HEK293T (cell line): ENCODE data around the gene WDPCP.
"Not testable (repeated sequence)": the region's sequence is repeated elsewhere in the genome, so short reads cannot be mapped to it uniquely, and the experiment has no call there.

Source experiments
- CTCF ChIA-PET: fragments of 350-600 bp; formaldehyde crosslinking; extraction: SDS; loops from one replicate; lab custom pipeline; 2021; ENCODE audit warnings: antibody characterized with exemption, inconsistent platforms; lab: Yijun Ruan, JAX
- POLR2A ChIA-PET: fragments of 350-600 bp; formaldehyde crosslinking; extraction: SDS; loops from one replicate; lab custom pipeline; 2020; ENCODE audit warnings: antibody characterized with exemption, inconsistent platforms; lab: Yijun Ruan, JAX
- DNase-seq: peaks from one replicate; pipeline ENCODE4 v3.0.0; 2012; ENCODE audit warnings: mixed read lengths; ENCODE audit errors: extremely low spot score
- ARNT ChIP-seq: fragments of 450-650 bp; IDR thresholded peaks from 2 replicates; pipeline ENCODE4 v1.6.1; 2017; ENCODE audit warnings: mild to moderate bottlenecking
- BHLHE40 ChIP-seq: fragments of 450-650 bp; IDR thresholded peaks from 2 replicates; pipeline ENCODE4 v1.6.1; 2016; ENCODE audit warnings: mild to moderate bottlenecking, moderate library complexity, borderline replicate concordance
- CTBP1 ChIP-seq: fragments of 450-650 bp; IDR thresholded peaks from 2 replicates; pipeline ENCODE4 v1.6.1; 2016; ENCODE audit warnings: borderline replicate concordance
- ELF4 ChIP-seq: fragments of 450-650 bp; IDR thresholded peaks from 2 replicates; pipeline ENCODE4 v1.6.1; 2017; ENCODE audit warnings: antibody characterized with exemption
- FOXA1 ChIP-seq: fragments of 450-650 bp; IDR thresholded peaks from 2 replicates; pipeline ENCODE4 v1.6.1; 2016; ENCODE audit warnings: mild to moderate bottlenecking
- FOXK2 ChIP-seq: fragments of 450-650 bp; IDR thresholded peaks from 2 replicates; pipeline ENCODE4 v1.6.1; 2016; ENCODE audit warnings: mild to moderate bottlenecking
- FOXM1 ChIP-seq: fragments of 450-650 bp; IDR thresholded peaks from 2 replicates; pipeline ENCODE4 v1.6.1; 2017; ENCODE audit warnings: mild to moderate bottlenecking, borderline replicate concordance
- HDGF ChIP-seq: fragments of 450-650 bp; IDR thresholded peaks from 2 replicates; pipeline ENCODE4 v1.6.1; 2017; ENCODE audit warnings: antibody characterized with exemption, borderline replicate concordance
- L3MBTL2 ChIP-seq: fragments of 450-650 bp; conservative IDR thresholded peaks from 2 replicates; pipeline ENCODE4 v1.6.1; 2016; ENCODE audit warnings: mild to moderate bottlenecking
- LEF1 ChIP-seq: fragments of 450-650 bp; IDR thresholded peaks from 2 replicates; pipeline ENCODE4 v1.6.1; 2017; ENCODE audit warnings: mild to moderate bottlenecking, borderline replicate concordance
- NFRKB ChIP-seq: fragments of 450-650 bp; IDR thresholded peaks from 2 replicates; pipeline ENCODE4 v1.6.1; 2016; ENCODE audit warnings: mild to moderate bottlenecking, moderate library complexity
- SP1 ChIP-seq: fragments of 450-650 bp; IDR thresholded peaks from 2 replicates; pipeline ENCODE4 v1.6.1; 2017
- SUZ12 ChIP-seq: fragments of 450-650 bp; IDR thresholded peaks from 2 replicates; pipeline ENCODE4 v1.6.1; 2016; ENCODE audit warnings: mild to moderate bottlenecking
- TARDBP ChIP-seq: fragments of 450-650 bp; IDR thresholded peaks from 2 replicates; pipeline ENCODE4 v1.6.1; 2016
- ZNF384 ChIP-seq: fragments of 450-650 bp; IDR thresholded peaks from 2 replicates; pipeline ENCODE4 v1.6.1; 2016
- TF ChIP-seq, protein P1 (sequence below): fragments of 450-650 bp; IDR thresholded peaks from 2 replicates; pipeline ENCODE4 v1.6.1; 2016

The WDPCP gene

GRCh38 chr2:63343397-63344109 is 244.7 kb downstream of the WDPCP start:
- ChIA-PET POLR2A (no interaction called here), CTCF (no interaction called here)
- TF ChIP-seq ARNT, result no peak
- TF ChIP-seq BHLHE40, result no peak
- TF ChIP-seq SUZ12, result no peak
- TF ChIP-seq, protein P1, sequence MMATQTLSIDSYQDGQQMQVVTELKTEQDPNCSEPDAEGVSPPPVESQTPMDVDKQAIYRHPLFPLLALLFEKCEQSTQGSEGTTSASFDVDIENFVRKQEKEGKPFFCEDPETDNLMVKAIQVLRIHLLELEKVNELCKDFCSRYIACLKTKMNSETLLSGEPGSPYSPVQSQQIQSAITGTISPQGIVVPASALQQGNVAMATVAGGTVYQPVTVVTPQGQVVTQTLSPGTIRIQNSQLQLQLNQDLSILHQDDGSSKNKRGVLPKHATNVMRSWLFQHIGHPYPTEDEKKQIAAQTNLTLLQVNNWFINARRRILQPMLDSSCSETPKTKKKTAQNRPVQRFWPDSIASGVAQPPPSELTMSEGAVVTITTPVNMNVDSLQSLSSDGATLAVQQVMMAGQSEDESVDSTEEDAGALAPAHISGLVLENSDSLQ, result no peak
- TF ChIP-seq LEF1, result no peak
- no peak for TF ChIP-seq SP1
- TF ChIP-seq FOXM1, result no peak
- no peak for TF ChIP-seq TARDBP
- no peak for TF ChIP-seq ZNF384
- no peak for TF ChIP-seq FOXK2
- TF ChIP-seq CTBP1, result no peak
- TF ChIP-seq ELF4, result no peak
- no peak for TF ChIP-seq L3MBTL2
- TF ChIP-seq FOXA1, result no peak
- no peak for TF ChIP-seq HDGF
- DNase-seq, result no peak

DNA sequence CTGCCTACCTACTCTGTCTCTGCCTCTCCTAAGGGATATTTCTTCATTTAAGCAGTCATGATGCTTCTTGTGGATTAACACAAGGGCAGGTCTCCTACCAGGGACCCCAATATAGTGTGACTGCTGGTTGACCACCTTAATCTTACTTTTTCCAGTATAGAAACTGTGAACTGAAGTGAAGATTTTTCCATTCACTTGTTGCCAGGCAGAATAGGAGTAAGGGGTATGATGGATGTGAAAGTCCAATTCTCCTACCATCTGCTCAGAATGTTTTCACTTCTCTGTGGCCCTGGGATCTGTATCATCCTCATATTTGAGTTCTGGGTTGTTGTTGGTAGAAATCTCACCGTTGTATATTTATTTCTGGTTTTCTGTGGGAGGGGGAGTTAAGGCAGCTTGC is 247.8 kb downstream of the WDPCP start:
- POLR2A ChIA-PET, result no interaction called here
- no peak for DNase-seq
- CTCF ChIA-PET, result interaction anchor here (1.0 kb wide), 1 partner anchor 147 kb away, joined by 3 read pairs; no protein-coding TSS in a partner anchor
- TF ChIP-seq SP1 (no peak), ELF4 (no peak), FOXK2 (no peak), CTBP1 (no peak), NFRKB (no peak), ZNF384 (no peak), ARNT (no peak)
- TF ChIP-seq, protein P1, result no peak

GRCh38 chr2:63334910-63335309 is 253.4 kb downstream of the WDPCP start:
- POLR2A ChIA-PET, result no interaction called here
- CTCF ChIA-PET, result no interaction called here
- no peak for DNase-seq
- no peak for TF ChIP-seq TARDBP
- TF ChIP-seq BHLHE40, result no peak
- no peak for TF ChIP-seq ELF4
- TF ChIP-seq LEF1, result no peak
- TF ChIP-seq HDGF, result no peak
- no peak for TF ChIP-seq ZNF384
- TF ChIP-seq SUZ12, result no peak
- TF ChIP-seq SP1, result no peak
- no peak for TF ChIP-seq FOXK2

DNA sequence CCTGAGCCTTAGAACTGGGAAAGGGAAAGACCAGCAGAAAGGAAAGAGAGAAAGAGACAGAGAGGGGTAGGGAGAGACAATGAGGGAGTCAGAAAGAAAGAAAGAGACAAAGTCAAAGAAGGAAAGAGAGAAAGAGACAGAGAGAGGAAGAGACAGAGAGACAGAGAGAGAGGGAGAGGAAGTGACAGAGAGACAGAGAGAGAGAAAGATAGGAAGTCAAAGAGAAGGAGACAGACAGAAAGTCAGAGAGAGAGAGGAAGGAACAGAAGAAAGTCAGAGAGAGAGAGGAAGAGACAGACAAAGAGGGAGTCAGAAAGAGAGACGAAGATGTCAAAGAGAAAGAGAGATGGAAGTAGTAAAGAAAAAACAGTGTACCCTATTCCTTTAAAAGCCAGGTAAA is 261.8 kb downstream of the WDPCP start:
- ChIA-PET POLR2A (no interaction called here), CTCF (no interaction called here)
- TF ChIP-seq TARDBP (no peak), BHLHE40 (no peak), FOXM1 (no peak), SP1 (no peak), CTBP1 (no peak), NFRKB (no peak), SUZ12 (no peak), L3MBTL2 (no peak), HDGF (no peak), FOXA1 (no peak)
- TF ChIP-seq, protein P1, result no peak
- DNase-seq, result no peak

DNA sequence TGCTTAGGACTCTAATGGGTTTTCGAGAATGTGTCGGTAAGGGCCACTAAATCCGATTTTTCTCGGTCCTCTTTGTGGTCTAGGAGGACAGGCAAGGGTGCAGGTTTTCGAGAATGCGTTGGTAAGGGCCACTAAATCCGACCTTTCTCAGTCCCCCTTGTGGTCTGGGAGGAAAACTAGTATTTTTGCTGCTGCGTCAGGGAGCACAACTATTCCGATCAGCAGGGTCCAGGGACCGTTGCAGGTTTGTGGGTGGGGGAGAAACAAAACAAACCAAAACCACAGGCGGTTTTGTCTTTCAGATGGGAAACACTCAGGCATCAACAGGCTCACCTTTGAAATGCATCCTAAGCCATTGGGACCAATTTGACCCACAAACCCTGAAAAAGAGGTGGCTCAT is 264.6 kb downstream of the WDPCP start:
- POLR2A ChIA-PET, CTCF ChIA-PET, DNase-seq: not testable (repeated sequence)

GRCh38 chr2:63321973-63322372 is 266.3 kb downstream of the WDPCP start:
- POLR2A ChIA-PET, DNase-seq, CTCF ChIA-PET: not testable (repeated sequence)

- ChIA-PET CTCF (no interaction called here), POLR2A (no interaction called here)
- no peak for TF ChIP-seq SP1
- no peak for TF ChIP-seq HDGF
- no peak for TF ChIP-seq ZNF384
- no peak for TF ChIP-seq SUZ12
- no peak for TF ChIP-seq FOXM1
- TF ChIP-seq TARDBP, result no peak
- TF ChIP-seq LEF1, result no peak
- TF ChIP-seq CTBP1, result no peak
- TF ChIP-seq ARNT, result no peak
- TF ChIP-seq L3MBTL2, result no peak
- TF ChIP-seq NFRKB, result no peak
- no peak for DNase-seq
Observed at GRCh38 chr2:63320669-63321068, 267.6 kb downstream of the WDPCP start.
